GM23338 (cell line): ENCODE data around the gene NSUN7. TPM values are rescaled to one million over a fixed set of nuclear protein-coding genes. Genes with fewer than 3 reads are reported as not detected.

Experiments
- ATAC-seq: fragments of 200-7000 bp; cut with Tn5 transposase; 3 replicates; pipeline ENCODE4 v1.9.1; 2020
- DNase-seq: peaks from one replicate; pipeline ENCODE4 v3.0.0-alpha.2; 2015; ENCODE audit warnings: low spot score
- H2AFZ ChIP-seq: fragments of 200-600 bp; sonication (generic); 2 replicates; pipeline ENCODE4 v1.8.0; 2016; ENCODE audit warnings: antibody characterized with exemption, mild to moderate bottlenecking, moderate library complexity
- H3F3A ChIP-seq: fragments of 200-600 bp; sonication (generic); replicated peaks from 2 replicates; pipeline ENCODE4 v1.8.0; 2017; ENCODE audit warnings: antibody characterized with exemption, mixed run types, low read depth
- H3K27ac ChIP-seq: fragments of 200-600 bp; sonication (generic); 2 replicates; pipeline ENCODE4 v1.6.1; 2016; ENCODE audit warnings: low read depth
- H3K27me3 ChIP-seq: fragments of 200-600 bp; sonication (generic); 2 replicates; pipeline ENCODE4 v1.8.0; 2016; ENCODE audit warnings: mild to moderate bottlenecking, mixed run types, moderate library complexity; ENCODE audit not compliant: insufficient read depth
- H3K36me3 ChIP-seq: fragments of 200-600 bp; sonication (generic); 2 replicates; pipeline ENCODE4 v1.8.0; 2016; ENCODE audit warnings: mild to moderate bottlenecking; ENCODE audit not compliant: insufficient read depth
- H3K4me1 ChIP-seq: fragments of 200-600 bp; sonication (generic); 2 replicates; pipeline ENCODE4 v1.8.0; 2016; ENCODE audit warnings: mild to moderate bottlenecking, moderate library complexity; ENCODE audit not compliant: insufficient read depth
- H3K4me2 ChIP-seq: fragments of 200-600 bp; sonication (generic); 2 replicates; pipeline ENCODE4 v1.7.1; 2017; ENCODE audit warnings: mixed run types
- H3K4me3 ChIP-seq: fragments of 200-600 bp; sonication (generic); 2 replicates; pipeline ENCODE4 v1.6.1; 2016; ENCODE audit warnings: mixed run types
- H3K79me2 ChIP-seq: fragments of 200-600 bp; sonication (generic); replicated peaks from 2 replicates; pipeline ENCODE4 v1.8.0; 2017; ENCODE audit warnings: mild to moderate bottlenecking; ENCODE audit not compliant: insufficient read depth
- H3K9me2 ChIP-seq: fragments of 200-600 bp; sonication (generic); 2 replicates; pipeline ENCODE4 v1.8.0; 2017; ENCODE audit not compliant: insufficient read depth
- H4K20me1 ChIP-seq: fragments of 200-600 bp; sonication (generic); replicated peaks from 2 replicates; pipeline ENCODE4 v1.8.0; 2017; ENCODE audit warnings: mild to moderate bottlenecking; ENCODE audit not compliant: insufficient read depth
- H3K27ac Mint-ChIP-seq: 2 replicates; pipeline ENCODE4 v1.8.0; 2020; ENCODE audit warnings: inconsistent platforms, mild to moderate bottlenecking, moderate library complexity, mixed read lengths
- H3K27me3 Mint-ChIP-seq: 3 replicates; pipeline ENCODE4 v1.8.0; 2022; ENCODE audit warnings: low read depth, mild to moderate bottlenecking, moderate library complexity, mixed read lengths, inconsistent platforms; ENCODE audit not compliant: insufficient read depth, poor library complexity
- H3K36me3 Mint-ChIP-seq: 3 replicates; pipeline ENCODE4 v1.8.0; 2021; ENCODE audit warnings: low read depth, mild to moderate bottlenecking, inconsistent platforms, moderate library complexity, mixed read lengths
- H3K4me1 Mint-ChIP-seq: 3 replicates; pipeline ENCODE4 v1.8.0; 2020; ENCODE audit warnings: mild to moderate bottlenecking, inconsistent platforms, mixed read lengths
- H3K4me3 Mint-ChIP-seq: 3 replicates; pipeline ENCODE4 v1.8.0; 2021; ENCODE audit warnings: moderate library complexity, mild to moderate bottlenecking, inconsistent platforms, mixed read lengths
- H3K9me3 Mint-ChIP-seq: 3 replicates; pipeline ENCODE4 v1.8.0; 2020; ENCODE audit warnings: moderate library complexity, mild to moderate bottlenecking, inconsistent platforms, mixed read lengths
- CREB1 ChIP-seq: fragments of 250-450 bp; sonication (Bioruptor Pico); IDR thresholded peaks from 2 replicates; pipeline ENCODE4 v1.5.0; 2020; ENCODE audit warnings: low read depth, mild to moderate bottlenecking, moderate library complexity
- ETS1 ChIP-seq: IDR thresholded peaks from 2 replicates; pipeline ENCODE4 v1.6.1; 2016; ENCODE audit warnings: antibody characterized with exemption
- EZH2 ChIP-seq: fragments of 200-600 bp; sonication (generic); IDR thresholded peaks from one replicate; pipeline ENCODE4 v1.8.0; 2017; ENCODE audit warnings: antibody characterized with exemption, mild to moderate bottlenecking, low read depth; ENCODE audit not compliant: unreplicated experiment
- EZH2phosphoT487 ChIP-seq: fragments of 200-600 bp; sonication (generic); IDR thresholded peaks from one replicate; pipeline ENCODE4 v1.8.1; 2018; ENCODE audit warnings: antibody characterized with exemption; ENCODE audit not compliant: unreplicated experiment
- JUNB ChIP-seq: IDR thresholded peaks from one replicate; pipeline ENCODE4 v1.6.1; 2016; ENCODE audit warnings: antibody characterized with exemption; ENCODE audit not compliant: unreplicated experiment
- POLR2AphosphoS5 ChIP-seq: IDR thresholded peaks from 2 replicates; pipeline ENCODE4 v1.6.1; 2016; ENCODE audit warnings: antibody characterized with exemption, low read depth
- REST ChIP-seq: IDR thresholded peaks from one replicate; pipeline ENCODE4 v1.6.1; 2018; ENCODE audit warnings: antibody characterized with exemption; ENCODE audit not compliant: unreplicated experiment
- ZNF114 ChIP-seq: fragments of 250-450 bp; sonication (Bioruptor Pico); IDR thresholded peaks from 2 replicates; pipeline ENCODE4 v1.5.0; 2020; ENCODE audit warnings: mild to moderate bottlenecking, moderate library complexity
- ZNF331 ChIP-seq: fragments of 250-450 bp; sonication (Bioruptor Pico); IDR thresholded peaks from 2 replicates; pipeline ENCODE4 v1.5.0; 2020; ENCODE audit warnings: low read depth, mild to moderate bottlenecking, moderate library complexity
- ZNF462 ChIP-seq: fragments of 250-450 bp; sonication (Bioruptor Pico); IDR thresholded peaks from 2 replicates; pipeline ENCODE4 v1.5.0; 2020; ENCODE audit warnings: mild to moderate bottlenecking, moderate library complexity
- polyA plus RNA-seq: library from polyadenylated mRNA; unstranded; fragments of >200 nt; fragmentation: Nextera tagmentation; extraction: Ambion mirVana; gene quantifications from 2 replicates; pipeline ENCODE4 v1.2.1, GENCODE V29; 2016
- total RNA-seq: library from RNA; depleted of rRNA; stranded (reverse); fragments of >200 nt; shearing (Covaris generic); gene quantifications from 2 replicates; pipeline ENCODE4 v1.2.3, GENCODE V29; 2014

Gene NSUN7
- total and polyA plus RNA-seq, 2 experiments from 2014 or later, result 28.8 to 29.0 TPM

- TF ChIP-seq ZNF462 (CRISPR knock-in tag) (no peak), EZH2 (no peak)
Observed at GRCh38 chr4:40720351-40720750, 29.4 kb upstream of the NSUN7 start (continued).

GRCh38 chr4:40720916-40721315 lies 28.8 kb upstream of the NSUN7 start:
- Mint-ChIP-seq H3K9me3 (no peaks in the 10 kb centered on the region), H3K27ac (no peak overlapping the region), H3K4me1 (peaks cover 13% of the 10 kb centered on the region), H3K36me3 (no peaks in the 10 kb centered on the region), H3K27me3 (peaks cover 1% of the 10 kb centered on the region), H3K4me3 (no peak overlapping the region)
- no peaks in the 10 kb centered on the region for H3F3A ChIP-seq
- no peaks in the 10 kb centered on the region for H4K20me1 ChIP-seq
- no peak overlapping the region for H3K4me3 ChIP-seq
- H3K9me2 ChIP-seq, result no peaks in the 10 kb centered on the region
- DNase-seq, result no peak
- H3K79me2 ChIP-seq, result no peaks in the 10 kb centered on the region
- no peak overlapping the region for H3K4me2 ChIP-seq
- H2AFZ ChIP-seq, result 0 out of 2 replicates have a peak overlapping the region, but pooled peaks have one; percentile 18
- ATAC-seq, result no peak
- H3K27me3 ChIP-seq, result no peaks in the 10 kb centered on the region
- no peaks in the 10 kb centered on the region for H3K36me3 ChIP-seq
- peaks cover 8% of the 10 kb centered on the region; the same call in 1 of the 2 replicates for H3K4me1 ChIP-seq
- no peak overlapping the region for H3K27ac ChIP-seq
- TF ChIP-seq ZNF114 (CRISPR knock-in tag), result no peak
- TF ChIP-seq ZNF331, result no peak

- Histone ChIP-seq H2AFZ (no peak overlapping the region; the same call in 1 of the 2 replicates), H3K4me2 (no peak overlapping the region)
- H3K36me3 Mint-ChIP-seq, result no peaks in the 10 kb centered on the region
- no peak for TF ChIP-seq ZNF114 (CRISPR knock-in tag)
- no peak for TF ChIP-seq EZH2
- no peak for TF ChIP-seq JUNB
- no peak for TF ChIP-seq CREB1 (CRISPR knock-in tag)
- TF ChIP-seq POLR2AphosphoS5, result no peak
- no peak for TF ChIP-seq ETS1
- no peak for TF ChIP-seq ZNF331
- TF ChIP-seq REST, result no peak
- no peak for TF ChIP-seq EZH2phosphoT487
Observed at GRCh38 chr4:40721730-40722171, 28.0 kb upstream of the NSUN7 start.

More at GRCh38 chr4:40721730-40722171, 28.0 kb upstream of the NSUN7 start:
- no peaks in the 10 kb centered on the region for H4K20me1 ChIP-seq
- no peaks in the 10 kb centered on the region for H3K9me3 Mint-ChIP-seq
- peaks cover 13% of the 10 kb centered on the region for H3K4me1 Mint-ChIP-seq
- no peak overlapping the region for H3K27ac ChIP-seq
- H3K9me2 ChIP-seq, result no peaks in the 10 kb centered on the region
- H3K4me3 Mint-ChIP-seq, result no peak overlapping the region
- H3F3A ChIP-seq, result no peaks in the 10 kb centered on the region
- ATAC-seq, result no peak
- H3K27me3 ChIP-seq, result no peaks in the 10 kb centered on the region
- H3K36me3 ChIP-seq, result no peaks in the 10 kb centered on the region
- H3K27me3 Mint-ChIP-seq, result peaks cover 1% of the 10 kb centered on the region
- no peak overlapping the region for H3K4me3 ChIP-seq
- no peak overlapping the region for H3K27ac Mint-ChIP-seq
- H3K4me1 ChIP-seq, result peaks cover 8% of the 10 kb centered on the region; the same call in 1 of the 2 replicates
- no peak for DNase-seq
- H3K79me2 ChIP-seq, result no peaks in the 10 kb centered on the region
